Stimulated activated CD8-positive, alpha-beta memory T cell treated with anti-CD3 and anti-CD28 coated beads, Interleukin-15, amount 100 ng/mL, for 1 hour (primary cell): ENCODE measurements around the gene INSIG1.

Source experiments
- DNase-seq: peaks from one replicate; pipeline ENCODE4 v3.0.0-alpha.2; 2020; ENCODE audit warnings: low read depth

INSIG1 gene

DNA sequence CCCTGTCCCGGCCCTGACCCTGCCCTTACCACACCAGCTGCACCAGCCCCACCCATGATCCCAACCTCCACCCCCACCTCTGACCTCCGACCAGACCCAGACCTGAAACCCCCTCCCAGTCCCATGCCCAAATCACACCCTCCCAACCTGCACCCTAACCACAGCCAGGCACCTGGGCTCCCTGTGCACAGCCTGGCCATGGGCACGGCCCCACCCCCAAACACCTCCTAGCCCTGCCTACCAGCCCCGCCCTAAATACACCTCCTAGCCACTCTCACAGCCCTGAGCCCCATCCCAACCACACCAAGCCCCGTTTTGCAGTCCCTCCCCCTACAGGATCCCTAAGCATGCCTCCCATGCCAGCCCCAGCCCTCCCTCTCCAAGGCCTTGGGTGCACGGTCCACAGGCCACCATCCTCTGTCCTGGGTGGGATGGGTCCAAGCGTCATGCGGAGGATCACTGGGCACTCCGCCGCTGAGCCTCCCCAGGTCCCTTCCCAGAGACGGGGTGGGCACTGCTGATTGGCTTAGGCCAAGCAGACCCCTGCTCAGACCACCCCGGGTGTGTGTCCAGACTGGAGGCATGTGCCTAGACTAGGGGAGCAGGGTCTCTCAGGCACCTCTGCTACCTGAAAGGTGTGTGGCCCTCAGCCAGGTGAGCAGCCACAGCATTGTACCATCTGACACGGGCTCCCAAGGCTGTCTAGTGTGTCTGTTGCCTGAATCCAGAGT lies 30.1 kb downstream of the INSIG1 start:
- DNase-seq = no peak

DNA sequence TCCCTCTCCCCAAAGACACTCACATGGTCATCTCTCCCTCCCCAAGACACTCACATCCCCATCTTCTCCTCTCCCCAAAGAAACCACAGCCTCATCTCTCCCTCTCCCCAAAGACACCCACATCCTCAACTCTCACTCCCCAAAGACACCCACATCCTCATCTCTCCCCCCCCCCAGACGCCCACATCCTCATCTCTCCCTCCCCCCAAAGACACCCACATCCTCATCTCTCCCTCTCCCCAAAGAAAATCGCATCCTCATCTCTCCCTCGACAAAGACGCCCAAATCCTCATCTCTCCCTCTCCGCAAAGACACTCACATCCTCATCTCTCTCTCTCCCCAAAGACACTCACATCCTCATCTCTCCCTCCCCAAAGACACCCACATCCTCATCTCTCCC lies 31.5 kb downstream of the INSIG1 start:
- DNase-seq = no peak

DNA sequence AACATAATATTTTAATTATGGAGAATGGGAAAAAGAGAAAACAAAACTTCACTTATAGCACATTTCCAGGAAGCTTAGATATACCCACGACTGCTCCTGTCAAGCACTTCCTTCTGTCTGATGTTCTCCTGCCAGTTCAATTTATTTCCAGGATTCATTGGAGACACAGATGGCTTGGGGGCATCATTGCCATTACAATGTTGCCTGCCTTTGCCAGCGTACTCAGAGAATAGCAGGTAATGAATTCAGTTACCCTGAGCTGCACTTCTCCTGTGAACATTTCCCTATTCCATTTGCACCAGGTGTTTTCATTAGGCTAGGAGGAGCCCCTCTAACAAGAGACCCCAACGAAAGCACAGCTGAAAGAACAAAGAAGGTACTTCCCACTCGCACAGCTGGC lies 33.7 kb downstream of the INSIG1 start:
- no peak for DNase-seq

GRCh38 chr7:155333346-155334234 lies 35.9 kb downstream of the INSIG1 start:
- DNase-seq = no peak

GRCh38 chr7:155336812-155337602 lies 39.3 kb downstream of the INSIG1 start:
- DNase-seq = no peak

GRCh38 chr7:155337946-155338631 lies 40.4 kb downstream of the INSIG1 start:
- DNase-seq = no peak

GRCh38 chr7:155338632-155339320 lies 41.1 kb downstream of the INSIG1 start:
- DNase-seq = no peak

DNA sequence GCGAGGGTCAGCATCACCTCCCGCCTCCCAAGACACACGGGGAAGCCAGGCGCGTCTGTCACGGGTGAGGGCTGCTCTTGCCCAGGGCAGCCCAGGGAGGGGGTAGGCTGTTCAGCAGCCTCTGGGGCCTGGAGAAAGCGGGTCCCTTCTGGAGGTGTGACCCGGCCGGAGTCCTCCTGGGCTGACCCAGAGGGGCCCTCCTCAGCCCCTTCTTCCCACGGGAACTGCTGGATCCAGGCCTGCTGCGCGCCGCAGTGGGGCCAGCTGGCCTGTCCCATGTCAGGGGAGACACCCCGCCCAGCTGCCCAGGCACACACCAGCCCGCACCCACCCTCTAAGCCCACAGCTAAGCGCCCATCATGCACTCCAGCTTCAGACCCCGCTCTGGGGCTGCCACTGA lies 41.8 kb downstream of the INSIG1 start:
- DNase-seq = no peak

DNA sequence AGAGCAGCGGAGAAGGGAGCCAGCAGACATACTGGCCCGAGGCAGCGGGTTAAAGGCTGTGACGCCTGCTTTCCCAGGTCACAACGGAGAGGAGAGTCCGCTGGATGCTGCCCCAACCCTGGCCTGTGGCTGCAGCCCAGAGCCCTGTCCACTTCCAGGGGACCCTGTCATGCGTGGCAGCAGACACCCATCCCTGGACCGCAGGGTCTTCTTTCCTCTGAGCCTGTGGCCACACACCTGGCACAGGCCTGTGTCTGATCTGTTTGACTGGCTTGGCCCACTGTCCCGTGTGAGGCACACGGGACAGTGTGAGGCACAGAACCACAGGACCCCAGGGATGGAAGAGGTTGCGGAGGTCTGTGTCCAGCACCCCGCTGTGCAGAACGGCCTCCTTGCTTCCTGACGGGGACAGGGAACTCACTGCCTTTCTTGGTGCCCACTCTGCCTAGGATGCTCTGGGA lies 42.4 kb downstream of the INSIG1 start:
- DNase-seq = no peak

DNA sequence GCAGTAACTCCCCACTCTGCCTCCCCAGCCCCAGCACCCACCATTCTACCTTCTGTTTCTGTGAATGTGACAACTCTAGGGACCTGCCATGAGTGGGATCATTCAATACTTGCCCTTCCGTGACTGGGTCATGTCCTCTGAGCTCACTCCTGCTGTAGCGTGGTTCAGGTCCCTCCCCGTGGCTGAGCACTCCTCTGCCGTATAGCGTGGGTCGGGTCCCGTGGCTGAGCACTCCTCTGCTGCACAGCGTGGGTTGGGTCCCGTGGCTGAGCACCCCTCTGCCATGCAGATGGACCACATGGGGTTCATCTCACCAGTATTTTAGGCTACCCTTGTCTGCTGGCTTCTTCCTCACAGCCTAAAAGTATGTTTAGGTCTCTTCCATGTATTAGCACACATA lies 43.0 kb downstream of the INSIG1 start:
- DNase-seq = no peak

DNA sequence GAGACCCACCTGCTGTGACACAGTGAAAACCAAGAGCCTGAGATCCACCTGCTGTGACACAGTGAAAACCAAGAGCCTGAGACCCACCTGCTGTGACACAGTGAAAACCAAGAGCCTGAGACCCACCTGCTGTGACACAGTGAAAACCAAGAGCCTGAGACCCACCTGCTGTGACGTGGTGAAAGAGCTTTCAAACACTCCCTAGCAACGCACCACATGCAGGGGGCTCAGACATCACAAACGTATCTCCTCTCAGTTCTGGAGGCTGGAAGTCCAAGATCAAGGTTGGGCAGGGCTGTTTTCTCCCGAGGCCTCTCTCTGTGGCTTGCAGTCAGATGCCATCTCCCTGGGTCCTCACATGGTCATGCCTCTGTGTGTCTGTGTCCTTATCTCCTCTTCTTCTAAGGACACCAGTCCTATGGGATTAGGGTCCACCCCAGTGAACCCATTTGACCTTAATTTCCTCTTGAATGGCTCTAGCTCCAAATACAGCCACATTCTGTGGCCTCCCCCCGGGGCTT lies 43.8 kb downstream of the INSIG1 start:
- DNase-seq = no peak

DNA sequence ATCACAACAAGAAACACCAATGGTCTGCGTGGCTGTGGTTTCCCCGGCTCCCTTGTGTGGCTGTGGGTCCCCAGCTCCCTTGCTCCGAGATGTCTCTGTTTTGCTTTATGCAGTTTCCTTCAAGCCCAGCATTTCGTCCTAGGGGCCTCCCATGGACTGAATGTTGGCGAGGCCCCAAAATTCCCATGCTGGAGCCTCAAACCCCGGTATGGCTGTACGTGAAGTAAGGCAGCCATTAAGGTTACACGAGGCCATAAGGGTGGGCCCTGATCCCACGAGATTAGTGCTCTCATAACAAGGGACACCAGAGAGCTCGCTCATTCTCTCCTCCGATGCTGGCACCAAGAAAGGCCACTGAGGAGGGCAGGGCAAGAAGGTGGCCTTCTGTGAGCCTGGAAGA lies 44.6 kb downstream of the INSIG1 start:
- no peak for DNase-seq

DNA sequence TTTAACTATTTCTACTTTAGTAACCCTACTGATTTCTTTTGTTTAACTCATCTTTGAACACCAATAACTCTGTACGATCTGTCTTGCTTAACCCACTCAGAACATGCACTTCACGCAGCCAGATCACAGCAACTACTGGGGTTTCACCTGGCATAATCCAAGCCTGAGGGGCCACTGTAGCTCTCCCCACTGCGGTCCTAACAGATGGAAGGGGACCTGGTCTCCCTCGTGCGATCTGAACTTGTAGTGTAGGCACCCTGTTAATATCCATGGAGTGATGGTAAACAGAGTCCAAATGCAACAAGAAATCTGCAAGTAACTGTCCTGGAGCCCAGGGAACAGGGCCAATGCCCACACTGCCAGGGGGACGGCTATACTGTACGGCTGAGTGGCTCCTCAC lies 45.5 kb downstream of the INSIG1 start:
- DNase-seq = no peak

- DNase-seq = no peak
Observed at GRCh38 chr7:155343661-155344121, 46.0 kb downstream of the INSIG1 start.

- DNase-seq = no peak
Observed at GRCh38 chr7:155344270-155344617, 46.6 kb downstream of the INSIG1 start.

GRCh38 chr7:155344618-155345433 lies 47.1 kb downstream of the INSIG1 start:
- DNase-seq = peak; percentile 63

DNA sequence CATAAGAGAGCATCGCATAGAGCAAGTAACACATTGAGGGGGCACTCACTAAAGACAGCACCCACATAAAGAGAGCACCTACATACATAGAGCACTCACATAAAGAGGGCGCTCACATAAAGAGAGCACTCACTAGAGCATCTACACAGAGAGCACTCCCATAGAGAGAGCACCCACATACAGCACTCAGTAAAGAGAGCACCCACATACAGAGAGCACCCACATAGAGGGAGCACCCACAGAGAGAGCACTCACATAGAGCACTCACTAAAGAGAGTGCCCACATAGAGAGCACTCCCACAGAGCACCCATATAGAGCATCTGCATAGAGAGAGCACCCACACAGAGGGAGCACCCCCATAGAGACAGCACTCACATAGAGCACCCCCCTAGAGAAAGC lies 47.8 kb downstream of the INSIG1 start:
- DNase-seq = no peak

GRCh38 chr7:155346285-155346684 lies 48.6 kb downstream of the INSIG1 start:
- DNase-seq = no peak

GRCh38 chr7:155348806-155349205 lies 51.1 kb downstream of the INSIG1 start:
- DNase-seq = no peak
